NCI-H146 treated with DMSO at 0.1 percent for 48 hours (cell line): ENCODE results near the gene VPS26A.
"Not testable (repeated sequence)": the region's sequence is repeated elsewhere in the genome, so short reads cannot be mapped to it uniquely, and the experiment has no call there.

ENCODE experiments used
- DNase-seq: peaks from one replicate; lab custom pipeline; 2025; ENCODE audit not compliant: unreplicated experiment; lab: John Stamatoyannopoulos, UW

Gene VPS26A

GRCh38 chr10:69175326-69175725, 51.3 kb downstream of the VPS26A start:
- not testable (repeated sequence) for DNase-seq

- DNase-seq, result no peak
Measured at GRCh38 chr10:69176823-69177222, 52.8 kb downstream of the VPS26A start.

- no peak for DNase-seq
Measured at GRCh38 chr10:69179089-69179742, 55.2 kb downstream of the VPS26A start.

- DNase-seq, result peak; percentile 97
Measured at GRCh38 chr10:69179743-69180524, 56.0 kb downstream of the VPS26A start, which contains the start of gene SUPV3L1. Gene SUPV3L1, plus strand, starts transcription at chr10:69180234. Its CDS starts 58 bp downstream, at chr10:69180292.

- no peak for DNase-seq
Measured at GRCh38 chr10:69180525-69181204, 56.7 kb downstream of the VPS26A start.

GRCh38 chr10:69181433-69181832, 57.5 kb downstream of the VPS26A start:
- no peak for DNase-seq

- no peak for DNase-seq
Measured at GRCh38 chr10:69182005-69182404, 58.0 kb downstream of the VPS26A start.

- DNase-seq, result no peak
Measured at GRCh38 chr10:69186524-69186923, 62.5 kb downstream of the VPS26A start.

GRCh38 chr10:69201045-69201444, 77.1 kb downstream of the VPS26A start:
- no peak for DNase-seq

GRCh38 chr10:69202332-69202731, 78.4 kb downstream of the VPS26A start:
- no peak for DNase-seq

- DNase-seq, result no peak
Measured at GRCh38 chr10:69208761-69209160, 84.8 kb downstream of the VPS26A start.

GRCh38 chr10:69209787-69210484, 86.0 kb downstream of the VPS26A start:
- DNase-seq, result no peak

GRCh38 chr10:69211104-69211503, 87.1 kb downstream of the VPS26A start:
- no peak for DNase-seq

GRCh38 chr10:69211524-69211923, 87.5 kb downstream of the VPS26A start:
- no peak for DNase-seq

- no peak for DNase-seq
Measured at GRCh38 chr10:69213591-69214311, 89.8 kb downstream of the VPS26A start.

GRCh38 chr10:69214666-69215131, 90.7 kb downstream of the VPS26A start:
- no peak for DNase-seq

- no peak for DNase-seq
Measured at GRCh38 chr10:69215405-69216171, 91.6 kb downstream of the VPS26A start.

GRCh38 chr10:69216577-69217118, 92.7 kb downstream of the VPS26A start:
- no peak for DNase-seq

- no peak for DNase-seq
Measured at GRCh38 chr10:69217119-69217754, 93.3 kb downstream of the VPS26A start.
